ENCODE measurements around the gene DNMT3B.
A peak's percentile ranks its signal among the peaks of the same experiment; 100 is the strongest.

The DNMT3B gene

GRCh38 chr20:32749914-32750637 is 12.1 kb upstream of the DNMT3B start:
- no peak overlapping the region for H3K4me3 ChIP-seq (ENCODE audit: low read depth, low read length)
- H3K9ac ChIP-seq (ENCODE audit: low read depth, low read length) = peak overlapping the region; percentile 9
- H3K4me1 ChIP-seq (ENCODE audit: control insufficient read depth, insufficient read depth, low read length) = peaks cover 33% of the 10 kb centered on the region
- H3K27me3 ChIP-seq (ENCODE audit: control insufficient read depth, insufficient read depth, low read length) = no peaks in the 10 kb centered on the region
- no peaks in the 10 kb centered on the region for H3K36me3 ChIP-seq (ENCODE audit: control insufficient read depth, insufficient read depth, low read length)
- no peaks in the 10 kb centered on the region for H3K9me3 ChIP-seq (ENCODE audit: control insufficient read depth, insufficient read depth, low read length)

- Histone ChIP-seq H3K9me3 (ENCODE audit: control insufficient read depth, insufficient read depth, low read length) (no peaks in the 10 kb centered on the region), H3K27me3 (ENCODE audit: control insufficient read depth, insufficient read depth, low read length) (no peaks in the 10 kb centered on the region), H3K4me1 (ENCODE audit: control insufficient read depth, insufficient read depth, low read length) (peaks cover 37% of the 10 kb centered on the region), H3K36me3 (ENCODE audit: control insufficient read depth, insufficient read depth, low read length) (no peaks in the 10 kb centered on the region), H3K4me3 (ENCODE audit: low read depth, low read length) (peak overlapping the region; percentile 3), H3K9ac (ENCODE audit: low read depth, low read length) (peak overlapping the region; percentile 17)
These were observed 10.9 kb upstream of the DNMT3B start for GRCh38 chr20:32751293-32751692.

GRCh38 chr20:32751702-32752457 is 10.3 kb upstream of the DNMT3B start:
- H3K36me3 ChIP-seq (ENCODE audit: control insufficient read depth, insufficient read depth, low read length) = no peaks in the 10 kb centered on the region
- peaks cover 40% of the 10 kb centered on the region for H3K4me1 ChIP-seq (ENCODE audit: control insufficient read depth, insufficient read depth, low read length)
- no peaks in the 10 kb centered on the region for H3K27me3 ChIP-seq (ENCODE audit: control insufficient read depth, insufficient read depth, low read length)
- H3K9ac ChIP-seq (ENCODE audit: low read depth, low read length) = peak overlapping the region; percentile 79
- H3K4me3 ChIP-seq (ENCODE audit: low read depth, low read length) = peak overlapping the region; percentile 20
- H3K9me3 ChIP-seq (ENCODE audit: control insufficient read depth, insufficient read depth, low read length) = no peaks in the 10 kb centered on the region

- peak overlapping the region; percentile 20 for H3K4me3 ChIP-seq (ENCODE audit: low read depth, low read length)
- H3K36me3 ChIP-seq (ENCODE audit: control insufficient read depth, insufficient read depth, low read length) = no peaks in the 10 kb centered on the region
- H3K27me3 ChIP-seq (ENCODE audit: control insufficient read depth, insufficient read depth, low read length) = no peaks in the 10 kb centered on the region
- H3K9ac ChIP-seq (ENCODE audit: low read depth, low read length) = peak overlapping the region; percentile 79
- no peaks in the 10 kb centered on the region for H3K9me3 ChIP-seq (ENCODE audit: control insufficient read depth, insufficient read depth, low read length)
- peaks cover 40% of the 10 kb centered on the region for H3K4me1 ChIP-seq (ENCODE audit: control insufficient read depth, insufficient read depth, low read length)
These were observed 9.5 kb upstream of the DNMT3B start for GRCh38 chr20:32752458-32753250.

- Histone ChIP-seq H3K9me3 (ENCODE audit: control insufficient read depth, insufficient read depth, low read length) (no peaks in the 10 kb centered on the region), H3K4me3 (ENCODE audit: low read depth, low read length) (no peak overlapping the region), H3K27me3 (ENCODE audit: control insufficient read depth, insufficient read depth, low read length) (no peaks in the 10 kb centered on the region), H3K36me3 (ENCODE audit: control insufficient read depth, insufficient read depth, low read length) (no peaks in the 10 kb centered on the region), H3K9ac (ENCODE audit: low read depth, low read length) (no peak overlapping the region), H3K4me1 (ENCODE audit: control insufficient read depth, insufficient read depth, low read length) (peaks cover 40% of the 10 kb centered on the region)
These were observed 8.5 kb upstream of the DNMT3B start for GRCh38 chr20:32753731-32754130.

GRCh38 chr20:32756156-32756555 is 6.0 kb upstream of the DNMT3B start:
- Histone ChIP-seq H3K27me3 (ENCODE audit: control insufficient read depth, insufficient read depth, low read length) (no peaks in the 10 kb centered on the region), H3K4me3 (ENCODE audit: low read depth, low read length) (no peak overlapping the region), H3K9me3 (ENCODE audit: control insufficient read depth, insufficient read depth, low read length) (no peaks in the 10 kb centered on the region), H3K4me1 (ENCODE audit: control insufficient read depth, insufficient read depth, low read length) (peaks cover 26% of the 10 kb centered on the region), H3K9ac (ENCODE audit: low read depth, low read length) (no peak overlapping the region), H3K36me3 (ENCODE audit: control insufficient read depth, insufficient read depth, low read length) (no peaks in the 10 kb centered on the region)

GRCh38 chr20:32761417-32761830 is 761 bp upstream of the DNMT3B start:
- no peaks in the 10 kb centered on the region for H3K27me3 ChIP-seq (ENCODE audit: control insufficient read depth, insufficient read depth, low read length)
- no peaks in the 10 kb centered on the region for H3K9me3 ChIP-seq (ENCODE audit: control insufficient read depth, insufficient read depth, low read length)
- H3K4me3 ChIP-seq (ENCODE audit: low read depth, low read length) = peak overlapping the region; percentile 65
- H3K4me1 ChIP-seq (ENCODE audit: control insufficient read depth, insufficient read depth, low read length) = peaks cover 11% of the 10 kb centered on the region
- peak overlapping the region; percentile 60 for H3K9ac ChIP-seq (ENCODE audit: low read depth, low read length)
- peaks cover 32% of the 10 kb centered on the region for H3K36me3 ChIP-seq (ENCODE audit: control insufficient read depth, insufficient read depth, low read length)

GRCh38 chr20:32762754-32763201 is 593 bp downstream of the DNMT3B start:
- H3K9me3 ChIP-seq (ENCODE audit: control insufficient read depth, insufficient read depth, low read length) = no peaks in the 10 kb centered on the region
- peaks cover 44% of the 10 kb centered on the region for H3K36me3 ChIP-seq (ENCODE audit: control insufficient read depth, insufficient read depth, low read length)
- peak overlapping the region; percentile 100 for H3K9ac ChIP-seq (ENCODE audit: low read depth, low read length)
- peak overlapping the region; percentile 100 for H3K4me3 ChIP-seq (ENCODE audit: low read depth, low read length)
- no peaks in the 10 kb centered on the region for H3K27me3 ChIP-seq (ENCODE audit: control insufficient read depth, insufficient read depth, low read length)
- H3K4me1 ChIP-seq (ENCODE audit: control insufficient read depth, insufficient read depth, low read length) = peaks cover 13% of the 10 kb centered on the region

- Histone ChIP-seq H3K4me3 (ENCODE audit: low read depth, low read length) (peak overlapping the region; percentile 100), H3K27me3 (ENCODE audit: control insufficient read depth, insufficient read depth, low read length) (no peaks in the 10 kb centered on the region), H3K4me1 (ENCODE audit: control insufficient read depth, insufficient read depth, low read length) (peaks cover 13% of the 10 kb centered on the region), H3K9ac (ENCODE audit: low read depth, low read length) (peak overlapping the region; percentile 100), H3K36me3 (ENCODE audit: control insufficient read depth, insufficient read depth, low read length) (peaks cover 51% of the 10 kb centered on the region), H3K9me3 (ENCODE audit: control insufficient read depth, insufficient read depth, low read length) (no peaks in the 10 kb centered on the region)
These were observed 1.2 kb downstream of the DNMT3B start for GRCh38 chr20:32763202-32764004.

GRCh38 chr20:32764005-32764960 is 2.1 kb downstream of the DNMT3B start:
- Histone ChIP-seq H3K9ac (ENCODE audit: low read depth, low read length) (peak overlapping the region; percentile 100), H3K4me3 (ENCODE audit: low read depth, low read length) (peak overlapping the region; percentile 100), H3K4me1 (ENCODE audit: control insufficient read depth, insufficient read depth, low read length) (peaks cover 16% of the 10 kb centered on the region)

More at GRCh38 chr20:32764005-32764960, 2.1 kb downstream of the DNMT3B start:
- Histone ChIP-seq H3K36me3 (ENCODE audit: control insufficient read depth, insufficient read depth, low read length) (peaks cover 57% of the 10 kb centered on the region), H3K9me3 (ENCODE audit: control insufficient read depth, insufficient read depth, low read length) (no peaks in the 10 kb centered on the region), H3K27me3 (ENCODE audit: control insufficient read depth, insufficient read depth, low read length) (no peaks in the 10 kb centered on the region)
